H1 (cell line): ENCODE results near the gene CTRL.

ENCODE experiments used
- ASH2L ChIP-seq: fragments of 200-600, 300-600 bp; sonication (generic); IDR thresholded peaks from one replicate; pipeline ENCODE4 v1.7.1; 2017; ENCODE audit warnings: low read length
- BACH1 ChIP-seq: IDR thresholded peaks from 2 replicates; pipeline ENCODE4 v1.6.1; 2012; ENCODE audit warnings: low read length, improper control_type of control experiment
- CTCF ChIP-seq, 3 experiments: IDR thresholded peaks; 1 replicate in 2 of 3; 2 replicates in 1 of 3; pipeline versions ENCODE4 v1.5.1 to v1.6.1; 2011; ENCODE audit warnings: low read length in 3 of 3, mild to moderate bottlenecking in 3 of 3, inconsistent platforms in 2 of 3, low read depth in 1 of 3, moderate library complexity in 1 of 3; ENCODE audit not compliant: insufficient read depth in 1 of 3; ENCODE audit errors: control extremely low read depth in 1 of 3
- EZH2 ChIP-seq: fragments of 200-600 bp; sonication (generic); IDR thresholded peaks from 2 replicates; pipeline ENCODE4 v1.7.1; 2012; ENCODE audit warnings: low read depth, mild to moderate bottlenecking, moderate library complexity, low read length, inconsistent platforms; ENCODE audit not compliant: severe bottlenecking
- GABPA ChIP-seq: IDR thresholded peaks from 2 replicates; pipeline ENCODE4 v1.6.1; 2011; ENCODE audit warnings: mild to moderate bottlenecking, low read length, moderate library complexity, borderline replicate concordance; ENCODE audit not compliant: insufficient read depth
- NANOG ChIP-seq: IDR thresholded peaks from 2 replicates; pipeline ENCODE4 v1.6.1; 2011; ENCODE audit warnings: low read length, low read depth, mild to moderate bottlenecking, inconsistent platforms; ENCODE audit not compliant: insufficient read depth, poor library complexity, severe bottlenecking
- NRF1 ChIP-seq: IDR thresholded peaks from 2 replicates; pipeline ENCODE4 v1.6.1; 2011; ENCODE audit warnings: mild to moderate bottlenecking, low read depth, low read length, improper control_type of control experiment
- PHF8 ChIP-seq: fragments of 200-600 bp; sonication (generic); conservative IDR thresholded peaks from 2 replicates; pipeline ENCODE4 v1.7.1; 2012; ENCODE audit warnings: low read depth, mild to moderate bottlenecking, inconsistent platforms, low read length, moderate library complexity
- POLR2A ChIP-seq, 2 experiments: IDR thresholded peaks; 1 replicate in 1 of 2; 2 replicates in 1 of 2; pipeline ENCODE4 v1.6.1; 2011; ENCODE audit warnings: low read depth in 2 of 2, low read length in 2 of 2, mild to moderate bottlenecking in 2 of 2; ENCODE audit errors: control extremely low read depth in 1 of 2
- POLR2AphosphoS5 ChIP-seq: IDR thresholded peaks from 2 replicates; pipeline ENCODE4 v1.6.1; 2011; ENCODE audit warnings: low read depth, low read length
- SP1 ChIP-seq: IDR thresholded peaks from 2 replicates; pipeline ENCODE4 v1.6.1; 2011; ENCODE audit warnings: low read depth, low read length
- USF2 ChIP-seq: IDR thresholded peaks from 2 replicates; pipeline ENCODE4 v1.6.1; 2011; ENCODE audit warnings: low read length, improper control_type of control experiment

GRCh38 chr16:67943256-67943618 is 11.6 kb upstream of the CTRL start:
- TF ChIP-seq POLR2AphosphoS5 (no peak), PHF8 (no peak), NRF1 (no peak), CTCF (IDR thresholded peaks at IDR 0.05; ENCODE audit: control extremely low read depth in 1 of 3, insufficient read depth in 1 of 3, low read depth in 1 of 3, low read length in 3 of 3) (no peak), GABPA (no peak), NANOG (no peak), POLR2A (IDR thresholded peaks at IDR 0.05; ENCODE audit: control extremely low read depth in 1 of 2, low read depth in 2 of 2, low read length in 2 of 2) (no peak), EZH2 (no peak), BACH1 (no peak), USF2 (no peak), ASH2L (no peak), SP1 (no peak)
